Lower leg skin (tissue), 3 donors: ENCODE results near the gene CALML5.

ENCODE experiments used
- CTCF ChIP-seq, 3 donors: fragments of 450-650 bp; IDR thresholded peaks; one replicate each; pipeline ENCODE4 v1.5.1; 2016; ENCODE audit warnings: antibody characterized with exemption in 3 of 3, mild to moderate bottlenecking in 3 of 3, moderate library complexity in 2 of 3
- POLR2A ChIP-seq, 2 donors: fragments of 450-650 bp; IDR thresholded peaks; one replicate each; pipeline ENCODE4 v1.6.1; 2016 to 2017; ENCODE audit warnings: antibody characterized with exemption in 2 of 2, mild to moderate bottlenecking in 1 of 2, moderate library complexity in 1 of 2

- TF ChIP-seq CTCF (IDR thresholded peaks at IDR 0.05) (no peak), POLR2A (IDR thresholded peaks at IDR 0.05) (no peak)
Observed at GRCh38 chr10:5504146-5505072, 5.0 kb upstream of the CALML5 start.
